RCC 7860 (cell line): ENCODE data around the gene IGFN1.

Experiments used
- DNase-seq: peaks from one replicate; pipeline ENCODE4 v3.0.0-alpha.2; 2015; ENCODE audit warnings: low spot score
- FAIRE-seq: peaks from 2 replicates; lab custom pipeline; 2012; peaks lifted over from hg19 to GRCh38; lab: Jason Lieb, UNC

Gene IGFN1

DNA sequence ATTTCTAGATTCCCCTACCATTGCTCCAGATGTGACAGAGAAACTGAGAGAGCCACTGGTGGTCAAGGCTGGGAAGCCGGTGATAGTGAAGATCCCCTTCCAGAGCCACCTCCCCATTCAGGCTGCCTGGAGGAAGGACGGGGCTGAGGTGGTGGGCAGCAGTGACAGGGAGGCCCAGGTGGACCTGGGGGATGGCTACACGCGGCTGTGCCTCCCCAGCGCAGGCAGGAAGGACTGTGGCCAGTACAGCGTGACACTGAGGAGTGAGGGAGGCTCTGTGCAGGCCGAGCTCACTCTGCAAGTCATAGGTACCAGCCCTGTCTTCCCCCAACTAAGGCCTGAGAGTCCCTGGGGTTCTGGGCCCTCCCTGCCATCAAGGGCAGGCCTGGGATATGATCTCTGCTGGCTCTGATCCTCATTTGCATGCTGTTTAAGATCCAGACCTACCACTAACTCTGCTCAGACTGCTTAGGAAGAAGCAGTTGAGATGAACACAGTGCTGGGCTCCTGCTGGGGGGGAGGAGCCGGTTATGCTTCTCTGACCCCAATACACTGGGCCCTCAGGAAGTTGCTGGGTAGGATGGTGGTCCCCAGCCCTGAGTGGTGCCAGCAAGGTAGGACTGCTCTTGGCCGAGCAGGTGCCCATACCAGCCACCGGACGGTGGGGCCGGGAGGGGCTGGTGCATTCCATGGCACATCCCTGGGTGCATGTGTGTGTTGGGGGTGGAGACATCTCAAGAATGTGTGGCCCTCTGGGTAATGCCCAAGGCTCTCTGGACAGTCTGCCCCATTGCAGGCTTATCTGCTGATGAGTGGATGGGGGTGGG, 25.1 kb downstream of the IGFN1 start:
- no peak for FAIRE-seq
- DNase-seq, result no peak

DNA sequence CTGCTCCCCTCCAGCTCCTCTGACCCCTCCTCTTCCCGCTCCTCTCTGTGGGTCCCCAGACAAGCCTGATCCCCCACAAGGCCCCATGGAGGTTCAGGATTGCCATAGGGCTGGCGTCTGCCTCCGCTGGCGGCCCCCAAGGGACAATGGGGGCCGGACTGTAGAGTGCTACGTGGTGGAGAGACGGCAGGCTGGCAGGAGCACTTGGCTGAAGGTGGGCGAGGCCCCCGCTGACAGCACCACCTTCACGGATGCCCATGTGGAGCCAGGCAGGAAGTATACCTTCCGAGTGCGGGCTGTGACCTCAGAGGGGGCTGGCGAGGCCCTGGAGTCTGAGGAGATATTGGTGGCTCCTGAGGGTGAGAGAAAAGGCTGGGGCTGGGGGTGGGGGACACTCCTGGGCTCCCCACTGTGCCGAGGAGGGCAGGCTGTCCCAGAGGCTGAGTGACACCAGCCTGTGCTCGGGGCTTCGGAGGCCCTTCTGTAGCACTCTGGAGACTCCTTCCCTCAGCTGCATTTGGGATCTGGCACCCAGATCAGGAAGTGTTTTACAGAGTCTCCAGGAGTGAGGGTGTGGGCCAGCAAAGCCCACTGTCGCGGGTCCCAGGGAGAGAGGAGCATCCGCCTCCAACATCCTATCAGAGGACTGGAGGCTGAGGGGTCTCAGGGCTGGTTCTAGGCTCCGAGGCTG, 25.9 kb downstream of the IGFN1 start:
- DNase-seq, result no peak
- no peak for FAIRE-seq

DNA sequence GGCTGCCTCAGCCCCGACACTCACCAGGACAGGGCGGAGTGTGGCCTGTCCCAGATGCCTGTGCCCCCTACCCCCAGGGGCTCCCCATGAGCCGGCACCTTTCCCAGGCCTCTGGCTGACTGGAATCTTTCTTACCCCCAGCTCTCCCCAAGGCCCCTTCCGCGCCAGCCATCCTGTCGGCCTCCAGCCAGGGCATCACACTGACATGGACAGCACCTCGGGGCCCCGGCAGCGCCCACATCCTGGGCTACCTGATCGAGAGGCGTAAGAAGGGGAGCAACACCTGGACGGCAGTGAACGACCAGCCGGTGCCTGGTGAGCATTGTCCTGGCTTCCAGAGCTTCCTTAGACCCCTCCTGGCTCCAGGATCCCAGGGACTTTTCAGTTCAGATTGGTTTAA, 26.5 kb downstream of the IGFN1 start:
- DNase-seq, result no peak
- FAIRE-seq, result no peak

DNA sequence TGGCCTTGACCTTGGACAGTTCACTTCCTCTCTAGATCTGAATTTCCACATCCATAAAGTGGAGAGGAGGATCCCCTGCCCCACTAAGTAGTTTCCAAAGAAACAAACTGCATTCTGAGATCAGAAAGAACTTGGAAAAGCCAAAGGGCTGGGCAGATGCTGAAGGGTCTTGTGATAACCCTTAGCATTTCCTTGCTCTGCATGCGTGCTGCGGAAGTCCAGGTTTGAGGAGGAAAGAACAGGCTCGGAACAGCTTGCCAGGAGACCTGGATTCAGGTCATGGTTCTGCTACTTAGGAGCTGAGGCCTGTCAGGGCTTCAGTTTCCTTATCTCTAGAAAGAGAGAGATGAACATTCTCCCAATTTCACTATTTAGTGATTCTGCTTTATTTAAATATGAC, 27.2 kb downstream of the IGFN1 start:
- DNase-seq (no peak), FAIRE-seq (no peak)

DNA sequence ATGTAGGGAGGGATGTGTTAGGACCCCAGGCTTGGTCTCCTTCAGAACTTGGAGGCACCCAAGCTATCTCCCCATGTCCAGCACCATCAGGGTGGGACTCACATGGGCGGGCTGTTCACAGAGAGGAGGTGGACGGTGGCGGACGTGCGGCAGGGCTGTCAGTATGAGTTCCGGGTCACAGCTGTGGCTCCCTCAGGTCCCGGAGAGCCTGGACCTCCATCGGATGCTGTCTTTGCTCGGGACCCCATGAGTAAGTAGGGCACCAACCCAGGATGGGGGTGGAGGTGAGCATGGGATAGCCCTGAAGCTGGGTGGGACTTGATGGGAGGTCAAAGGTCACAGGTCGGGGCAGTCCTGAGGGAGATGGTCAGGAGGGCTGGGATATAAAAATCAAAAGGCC, 27.8 kb downstream of the IGFN1 start:
- FAIRE-seq (no peak), DNase-seq (no peak)

DNA sequence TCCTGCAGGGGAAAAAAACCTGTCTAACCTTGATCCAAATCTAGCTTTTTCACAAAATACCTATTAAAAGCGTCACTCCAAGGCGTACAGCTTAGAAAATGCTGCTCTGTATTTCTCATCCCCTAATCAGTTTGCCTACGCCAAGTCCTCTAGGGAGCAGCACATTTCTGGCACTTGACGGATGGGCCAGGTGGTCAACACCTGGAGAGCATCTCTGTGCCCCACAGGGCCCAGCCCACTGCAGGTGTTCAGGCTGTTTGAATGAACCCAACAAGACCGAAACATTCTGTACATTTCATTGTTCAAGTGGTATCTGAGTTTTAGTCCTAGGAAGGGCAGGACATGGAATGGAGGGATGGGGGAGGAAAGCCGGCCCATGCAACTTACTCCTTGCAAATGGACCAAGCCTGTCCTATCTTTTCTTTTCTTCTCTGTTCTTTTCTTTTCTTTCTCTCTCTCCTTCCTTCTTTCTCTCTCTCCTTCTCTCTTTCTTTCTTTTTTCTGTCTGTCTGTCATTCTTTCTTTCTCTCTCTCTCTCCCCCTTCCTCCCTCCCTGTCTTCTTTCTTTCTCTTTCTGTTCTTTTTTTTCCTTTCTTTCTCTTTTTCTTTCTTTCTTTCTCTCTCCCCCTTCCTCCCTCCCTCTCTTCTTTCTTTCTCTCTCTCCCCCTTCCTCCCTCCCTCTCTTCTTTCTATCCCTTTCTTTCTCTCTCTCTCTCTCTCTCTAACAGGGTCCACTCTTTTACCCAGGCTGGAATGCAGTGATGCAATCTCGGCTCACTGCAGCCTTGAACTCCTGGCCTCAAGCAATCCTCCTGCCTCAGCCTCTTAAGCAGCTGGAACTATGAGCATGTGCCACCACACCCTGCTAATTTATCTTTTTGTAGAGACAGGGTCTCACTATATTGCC, 29.1 kb downstream of the IGFN1 start:
- DNase-seq, result no peak

DNA sequence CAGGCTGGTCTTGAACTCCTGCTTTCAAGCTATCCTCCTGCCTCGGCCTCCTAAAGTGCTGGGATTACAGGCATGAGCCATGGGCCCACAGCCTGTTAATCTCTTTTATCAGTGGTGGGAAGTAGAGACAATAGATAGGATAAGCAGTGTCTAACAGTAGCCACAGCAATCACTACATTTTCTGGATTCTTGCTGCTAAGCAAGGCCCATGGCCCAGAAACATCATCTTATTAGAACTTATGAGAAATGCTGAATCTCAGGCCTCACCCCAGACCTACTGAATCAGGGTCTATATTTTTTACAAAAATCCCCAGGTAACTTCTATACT, 29.7 kb downstream of the IGFN1 start:
- FAIRE-seq (no peak), DNase-seq (no peak)

More for the DNA sequence above, 29.1 kb downstream of the IGFN1 start:
- no peak for FAIRE-seq

- FAIRE-seq (no peak), DNase-seq (no peak)
Observed at GRCh38 chr1:201221201-201221846, 30.7 kb downstream of the IGFN1 start.

- FAIRE-seq (no peak), DNase-seq (peak; percentile 21)
Observed at GRCh38 chr1:201222125-201222524, 31.5 kb downstream of the IGFN1 start.

DNA sequence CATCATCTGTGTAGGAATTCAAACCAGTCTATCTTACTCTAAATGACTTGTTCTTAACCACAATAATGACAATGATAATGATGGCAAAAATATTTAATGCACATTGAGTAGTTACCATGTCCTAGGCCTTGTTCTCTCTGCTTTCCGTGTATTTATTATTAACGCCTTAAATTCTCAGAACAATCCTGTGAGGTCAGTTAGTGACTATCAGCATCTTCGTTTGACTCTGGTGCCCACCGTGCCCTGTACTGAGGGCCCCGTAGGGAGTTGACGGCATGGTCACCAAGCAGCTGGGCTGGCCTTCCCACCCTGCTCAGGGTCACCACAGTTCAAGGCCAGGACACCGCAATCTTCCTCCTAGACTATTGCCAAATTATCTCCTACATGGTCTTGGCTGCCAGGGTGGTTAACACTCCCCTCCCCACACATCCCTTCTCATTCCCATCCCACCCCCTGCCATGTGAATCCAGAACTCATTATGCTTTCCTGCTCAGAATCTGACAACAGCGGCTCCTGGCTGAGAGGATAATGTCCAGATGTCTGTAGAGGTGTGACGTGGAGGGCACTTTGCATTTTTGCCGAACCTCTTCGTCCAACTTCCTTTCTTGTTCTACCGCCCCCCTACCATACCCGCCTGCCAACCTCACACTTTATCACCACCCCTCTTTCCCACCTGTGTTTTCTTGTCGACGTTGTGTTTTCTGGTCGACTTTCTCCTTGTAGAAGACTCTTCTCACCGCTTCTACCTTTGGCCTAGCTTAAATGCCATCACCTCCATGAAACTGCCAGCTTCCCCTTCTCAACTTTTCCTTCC, 33.4 kb downstream of the IGFN1 start:
- DNase-seq (no peak), FAIRE-seq (no peak)

DNA sequence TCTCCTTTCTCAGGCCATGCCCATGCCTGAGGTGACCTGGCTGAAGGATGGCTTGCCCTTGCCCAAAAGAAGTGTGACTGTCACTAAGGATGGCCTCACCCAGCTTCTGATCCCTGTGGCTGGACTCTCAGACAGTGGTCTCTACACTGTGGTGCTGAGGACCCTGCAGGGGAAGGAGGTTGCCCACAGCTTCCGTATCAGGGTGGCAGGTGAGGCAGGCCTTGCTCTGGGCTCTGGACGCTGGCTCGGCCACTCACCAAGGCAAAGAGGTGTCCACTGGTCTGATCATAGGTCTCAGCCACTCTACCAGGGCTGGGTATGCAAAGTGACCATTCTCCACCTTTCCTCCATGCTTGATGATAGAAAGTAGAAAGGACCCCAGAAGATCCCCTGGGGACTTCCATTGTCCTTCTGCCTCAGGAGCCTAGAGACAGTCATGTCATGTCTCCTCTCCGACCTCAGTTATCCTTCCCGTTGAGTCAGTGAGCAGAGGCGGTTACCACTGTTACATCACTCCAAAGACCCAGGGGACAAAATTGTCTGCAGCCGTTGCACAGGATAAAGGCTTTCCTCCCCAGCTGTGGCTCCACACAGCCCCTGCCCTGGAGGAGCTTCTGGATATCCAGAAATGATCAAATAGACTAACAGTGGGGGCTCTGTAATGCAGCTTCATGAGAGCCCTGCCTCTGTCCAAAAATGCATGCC, 34.2 kb downstream of the IGFN1 start:
- FAIRE-seq, result no peak
- no peak for DNase-seq

DNA sequence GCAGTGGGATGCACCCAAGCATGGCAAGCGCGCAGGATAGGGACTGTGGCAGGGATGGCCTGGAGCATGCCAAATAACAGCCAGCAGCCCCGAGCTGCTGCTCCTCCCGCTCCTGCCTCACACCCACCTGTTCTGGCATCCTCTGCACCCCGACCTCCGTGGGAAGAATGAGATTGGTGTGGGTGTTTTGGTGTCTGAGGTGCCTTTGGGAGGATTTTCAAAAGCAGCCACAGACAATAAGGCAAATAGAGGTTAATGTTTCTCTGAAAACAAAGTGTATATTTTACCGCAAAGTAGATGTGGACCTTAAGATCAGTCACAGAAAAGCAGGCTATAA, 35.5 kb downstream of the IGFN1 start:
- DNase-seq (no peak), FAIRE-seq (no peak)

DNA sequence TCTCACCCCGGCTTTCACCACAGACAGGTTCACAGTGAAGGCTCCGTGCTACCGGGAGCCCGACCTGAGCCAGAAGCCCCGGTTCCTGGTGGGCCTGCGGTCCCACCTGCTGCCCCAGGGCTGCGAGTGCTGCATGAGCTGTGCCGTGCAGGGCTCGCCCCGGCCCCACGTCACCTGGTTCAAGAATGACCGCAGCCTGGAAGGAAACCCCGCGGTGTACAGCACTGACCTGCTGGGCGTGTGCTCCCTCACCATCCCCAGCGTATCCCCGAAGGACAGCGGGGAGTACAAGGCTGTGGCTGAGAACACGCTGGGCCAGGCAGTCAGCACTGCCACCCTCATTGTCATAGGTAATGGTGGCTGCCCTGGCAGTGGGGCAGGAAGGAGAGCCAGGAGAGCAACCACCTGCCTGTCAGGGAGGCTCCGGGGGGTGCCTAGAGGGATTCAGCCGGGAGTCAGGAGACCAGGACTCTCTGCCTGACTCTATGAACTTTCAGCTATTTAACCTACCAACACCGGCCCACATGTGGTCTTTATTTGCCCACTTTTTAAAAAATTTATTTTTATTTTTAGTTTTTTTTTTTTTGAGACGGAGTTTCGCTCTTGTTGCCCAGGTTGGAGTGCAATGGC, 36.4 kb downstream of the IGFN1 start:
- DNase-seq (no peak), FAIRE-seq (no peak)

DNA sequence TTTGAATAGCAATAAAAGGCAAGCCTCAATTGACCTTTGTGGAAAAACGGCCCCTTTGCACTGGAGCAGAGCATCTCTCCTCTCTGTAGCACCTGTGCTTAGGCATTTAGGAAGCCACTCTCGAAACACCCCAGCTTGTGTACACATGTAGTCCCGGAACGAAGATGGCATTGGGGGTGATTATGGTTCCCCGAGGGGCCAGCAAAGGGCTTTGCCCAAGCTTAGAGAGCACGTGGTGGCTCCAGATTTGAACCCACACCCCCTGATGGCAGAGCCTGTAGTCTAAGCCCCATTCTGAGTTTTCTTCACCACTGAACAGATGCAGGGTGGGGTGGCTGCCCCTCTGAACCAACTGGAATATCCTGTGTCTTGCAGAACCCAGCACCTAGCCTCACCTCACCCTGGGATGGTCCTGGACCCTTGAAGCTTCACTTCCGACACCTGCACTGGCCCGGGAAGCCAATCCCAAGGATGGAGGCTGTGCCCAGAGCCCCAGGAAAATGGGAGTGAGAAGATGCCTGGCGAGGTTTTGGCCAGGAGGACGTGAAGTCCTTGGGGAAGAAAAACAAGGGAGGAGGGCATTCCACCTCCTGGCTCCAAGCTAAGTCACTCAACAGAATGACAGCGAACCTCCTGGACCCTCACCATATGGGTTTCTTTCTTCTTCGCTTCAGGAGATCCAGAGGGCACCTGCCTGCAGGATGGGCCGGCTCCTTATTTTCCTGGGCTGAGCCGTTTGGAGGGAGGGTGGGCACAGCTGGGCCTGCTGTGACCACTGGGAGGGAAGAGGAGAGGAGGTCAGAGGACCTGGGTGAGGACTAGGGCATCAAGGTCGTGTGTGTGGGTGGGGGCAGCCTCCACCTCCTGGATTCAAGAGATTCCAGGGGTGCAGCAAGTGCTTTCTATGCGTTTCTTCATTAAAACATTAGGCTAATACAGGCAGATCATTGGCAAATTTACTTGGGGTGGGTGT, 37.7 kb downstream of the IGFN1 start:
- no peak for FAIRE-seq
- no peak for DNase-seq

DNA sequence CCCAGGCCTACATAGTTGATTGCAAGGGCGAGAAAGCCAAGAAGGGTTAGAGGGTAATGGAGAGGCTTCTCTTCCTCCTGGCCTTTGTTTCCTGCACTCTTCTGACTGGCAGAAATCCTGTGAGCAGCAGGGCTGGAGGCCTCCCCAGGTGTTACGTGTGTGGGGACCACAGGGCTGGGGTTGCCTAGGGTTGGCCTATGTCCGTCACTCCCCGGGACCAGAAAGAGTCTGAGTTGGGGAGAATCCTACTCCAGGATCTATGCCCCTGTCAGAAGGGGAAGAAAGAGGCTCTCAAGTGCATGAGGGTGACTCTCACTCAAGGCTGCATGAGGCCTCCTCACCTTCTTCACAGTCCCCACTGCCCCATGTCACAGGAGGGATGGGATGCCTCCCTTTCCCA, 38.5 kb downstream of the IGFN1 start:
- no peak for FAIRE-seq
- no peak for DNase-seq

DNA sequence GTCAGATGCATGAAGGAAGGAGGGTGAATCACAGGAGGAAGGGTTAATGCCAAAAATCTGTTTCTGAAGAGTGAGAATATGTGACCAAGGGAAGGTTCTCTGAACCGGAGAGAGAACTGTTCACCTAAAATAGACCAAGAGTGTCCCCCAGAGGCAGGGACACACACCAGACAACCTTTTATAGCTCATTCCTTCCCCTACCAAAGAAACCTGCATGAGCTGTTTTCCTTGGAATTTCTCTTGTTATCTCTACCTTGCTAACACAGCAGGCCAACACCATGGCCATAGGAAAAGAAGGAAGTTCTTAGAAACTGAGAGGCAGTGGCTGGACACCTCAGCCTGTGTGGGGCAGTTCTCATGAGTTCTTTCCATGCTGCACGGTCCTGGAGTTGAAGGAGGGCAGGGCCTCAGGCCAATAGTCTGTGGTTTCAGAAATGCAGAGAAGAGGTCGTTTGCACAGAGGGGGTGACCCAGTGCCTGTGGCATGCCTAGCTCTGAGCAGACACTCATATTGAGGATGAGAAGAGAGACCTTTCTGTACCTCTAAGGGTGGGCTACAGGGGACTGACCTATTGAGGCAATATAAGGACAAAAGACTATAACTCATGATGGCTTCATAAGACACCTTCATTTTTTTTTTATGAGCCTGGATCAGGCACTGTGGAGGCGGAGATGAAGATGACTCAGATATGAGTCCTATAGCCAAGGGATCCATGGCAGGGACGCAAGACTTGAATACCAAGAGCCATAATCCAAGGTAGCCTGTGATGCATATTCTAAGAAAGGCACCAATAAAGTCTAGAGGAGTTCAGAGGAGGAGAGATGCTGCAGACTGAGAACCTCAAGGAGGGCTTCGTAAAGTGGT, 39.4 kb downstream of the IGFN1 start:
- FAIRE-seq (no peak), DNase-seq (peak; percentile 42)

- FAIRE-seq (no peak), DNase-seq (no peak)
Observed at GRCh38 chr1:201230676-201231075, 40.1 kb downstream of the IGFN1 start.
